Superior temporal gyrus (tissue), 1 donor: Measurements from ENCODE around the gene BOK.
"Not testable (repeated sequence)": the region's sequence is repeated elsewhere in the genome, so short reads cannot be mapped to it uniquely, and the experiment has no call there.

Experiments used
- DNase-seq: peaks from one replicate; pipeline ENCODE4 v3.0.0-alpha.2; 2016; ENCODE audit errors: extremely low spot score

Gene BOK

DNA sequence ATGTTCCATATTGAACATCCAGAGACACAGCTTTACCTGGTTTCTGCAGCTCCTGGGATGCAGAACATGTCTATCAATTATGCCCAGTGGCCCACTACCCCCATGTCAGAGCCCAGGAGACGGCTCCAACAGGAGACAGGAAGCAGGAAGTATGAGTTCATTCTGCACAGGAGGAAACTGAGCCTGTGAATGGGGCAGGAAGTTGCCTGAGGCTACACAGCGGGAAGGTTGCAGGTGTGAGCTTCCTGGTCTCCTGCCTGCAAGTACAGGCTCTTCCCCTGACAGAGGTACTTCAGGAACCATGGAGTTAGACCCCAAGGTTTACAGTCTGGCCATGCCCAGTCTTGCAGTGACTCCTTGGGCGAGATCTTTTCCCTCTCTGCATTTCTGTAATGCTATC lies 2.8 kb upstream of the BOK start:
- no peak for DNase-seq

DNA sequence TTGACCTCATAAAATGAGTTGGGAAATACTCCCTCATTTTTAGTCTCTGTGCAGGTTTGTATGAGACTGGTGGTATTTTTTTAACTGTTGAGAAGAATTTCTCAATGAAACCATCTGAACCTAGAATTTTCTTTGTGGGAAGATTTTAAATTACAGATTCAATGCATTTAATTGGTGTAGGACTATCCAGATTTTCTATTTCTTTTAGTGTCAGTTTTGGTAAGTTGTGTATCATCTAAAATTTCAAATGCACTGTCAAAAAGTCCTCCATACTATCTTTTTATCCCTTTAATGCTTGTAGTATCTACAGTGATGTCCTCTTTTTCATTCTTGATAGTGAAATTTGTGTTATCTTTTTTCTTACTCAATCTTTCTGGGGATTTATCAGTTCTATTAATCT lies 1.8 kb upstream of the BOK start:
- DNase-seq, result no peak

DNA sequence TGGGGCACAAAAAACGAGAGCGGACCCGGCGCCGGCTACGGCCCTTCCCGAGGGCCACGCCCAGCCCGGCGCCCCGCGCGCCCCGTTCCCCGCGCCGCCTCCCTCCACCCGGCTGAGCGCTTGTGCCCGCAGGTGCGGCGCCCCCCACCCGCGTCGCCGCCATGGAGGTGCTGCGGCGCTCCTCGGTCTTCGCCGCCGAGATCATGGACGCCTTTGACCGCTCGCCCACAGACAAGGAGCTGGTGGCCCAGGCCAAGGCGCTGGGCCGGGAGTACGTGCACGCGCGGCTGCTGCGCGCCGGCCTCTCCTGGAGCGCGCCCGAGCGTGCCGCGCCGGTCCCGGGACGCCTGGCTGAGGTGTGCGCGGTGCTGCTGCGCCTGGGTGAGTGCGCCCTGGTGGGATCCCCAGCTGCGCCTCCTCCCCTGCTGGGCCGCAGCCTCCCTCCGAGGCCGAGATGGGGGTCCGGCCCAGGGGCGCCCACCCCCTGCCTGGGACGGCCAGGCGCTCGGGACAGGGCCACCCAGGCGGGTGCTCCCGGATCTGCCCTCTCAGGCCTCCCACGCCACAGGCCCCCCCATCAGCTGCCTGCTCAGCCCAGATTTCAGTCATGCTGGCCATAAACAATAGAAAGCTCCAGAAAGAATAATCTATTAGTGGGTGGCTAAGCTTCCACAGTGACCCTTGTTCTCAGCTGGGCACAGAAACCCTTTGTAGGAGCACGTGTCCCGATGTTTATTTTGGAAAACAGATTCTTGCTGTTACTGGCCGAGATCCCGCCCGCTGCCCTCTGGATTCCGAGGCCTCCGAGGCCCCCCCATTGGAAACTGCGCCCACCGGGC lies 997 bp downstream of the BOK start:
- DNase-seq, result peak; percentile 96

- no peak for DNase-seq
Observed at GRCh38 chr2:241560162-241560882, 1.8 kb downstream of the BOK start.

GRCh38 chr2:241560883-241561474 lies 2.4 kb downstream of the BOK start:
- DNase-seq, result peak; percentile 52

- peak; percentile 82 for DNase-seq
Observed at GRCh38 chr2:241561832-241562231, 3.3 kb downstream of the BOK start.

DNA sequence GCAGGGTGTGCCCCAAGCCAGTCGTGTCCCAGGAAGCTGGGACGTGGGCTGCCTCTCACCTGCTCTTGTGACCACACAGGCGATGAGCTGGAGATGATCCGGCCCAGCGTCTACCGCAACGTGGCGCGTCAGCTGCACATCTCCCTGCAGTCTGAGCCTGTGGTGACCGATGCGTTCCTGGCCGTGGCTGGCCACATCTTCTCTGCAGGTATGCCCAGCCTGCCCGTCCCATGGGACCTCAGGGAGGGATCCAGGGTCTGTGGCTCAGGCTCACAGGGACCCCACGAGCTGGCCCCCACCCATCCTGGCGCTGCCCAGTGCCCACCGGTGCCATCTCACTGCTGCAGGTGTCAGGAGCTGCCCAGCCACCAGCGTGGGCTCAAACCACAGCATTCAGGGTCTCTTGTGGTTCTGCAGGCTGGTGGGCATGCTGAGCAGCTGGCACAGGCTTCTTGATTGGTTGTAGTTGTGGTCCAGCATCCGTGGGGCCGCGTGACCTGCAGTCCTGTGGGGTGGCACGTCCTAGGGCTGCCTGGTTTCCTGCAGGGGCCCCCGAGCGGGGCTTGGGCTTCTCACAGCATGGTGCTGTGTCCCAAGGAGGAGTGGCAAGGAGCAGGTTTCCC lies 3.8 kb downstream of the BOK start:
- DNase-seq, result no peak

DNA sequence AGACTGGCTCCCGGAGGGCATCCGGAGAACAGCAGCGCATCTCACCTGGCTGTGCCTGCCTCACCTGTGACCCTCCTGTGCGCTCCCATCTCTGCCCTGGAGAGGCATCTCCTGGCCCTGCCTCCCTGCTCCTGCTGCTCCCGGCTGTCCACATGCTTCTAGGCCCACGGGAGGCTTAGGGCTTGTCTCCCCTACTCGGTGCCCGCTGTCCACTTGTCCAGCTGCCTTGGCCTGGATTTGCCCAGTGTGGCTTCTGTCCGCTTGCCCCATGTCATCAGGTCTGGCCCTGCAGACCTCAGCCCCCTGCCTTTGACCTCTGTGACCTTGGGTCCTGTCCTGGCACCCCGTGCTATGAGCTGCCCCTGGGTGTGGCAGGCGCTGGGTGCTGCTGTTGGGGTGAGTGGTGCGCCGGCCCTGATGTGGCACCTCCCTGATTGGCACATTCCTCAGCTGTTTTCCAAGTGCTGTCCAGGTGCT lies 4.5 kb downstream of the BOK start:
- no peak for DNase-seq

- no peak for DNase-seq
Observed at GRCh38 chr2:241563571-241563980, 5.0 kb downstream of the BOK start.

DNA sequence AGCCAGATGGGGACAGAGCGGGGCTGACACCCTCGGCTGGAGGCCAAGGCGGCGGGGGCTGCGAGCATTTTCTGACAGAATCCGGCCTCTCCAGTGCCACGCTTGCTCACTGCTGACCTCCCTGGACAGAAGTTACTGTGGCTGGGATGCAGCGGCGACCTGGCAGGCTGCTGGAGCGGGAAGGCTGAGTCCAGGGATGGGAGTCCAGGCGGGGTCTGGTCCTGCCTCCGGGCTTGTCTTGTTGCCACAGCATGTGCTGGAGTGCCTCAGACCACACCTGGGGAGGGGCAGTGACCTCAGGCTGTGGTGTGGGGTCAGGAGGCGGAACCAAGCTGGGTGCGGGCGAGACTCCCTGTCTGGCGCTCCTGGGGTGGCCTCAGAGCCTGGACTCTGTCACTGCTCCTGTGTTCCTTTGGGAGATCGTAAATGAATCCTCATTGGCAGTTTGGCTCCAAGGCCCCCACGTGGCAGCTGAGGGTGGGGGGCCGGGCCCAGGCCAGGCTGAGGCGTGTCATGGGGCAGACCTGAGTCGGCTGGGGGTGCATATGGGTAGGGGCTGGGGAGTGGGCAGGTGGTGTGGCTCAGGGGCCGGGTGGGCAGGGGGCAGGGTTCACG lies 5.5 kb downstream of the BOK start:
- no peak for DNase-seq

GRCh38 chr2:241564596-241565410 lies 6.3 kb downstream of the BOK start:
- no peak for DNase-seq

- DNase-seq, result no peak
Observed at GRCh38 chr2:241565411-241565810, 6.9 kb downstream of the BOK start.

DNA sequence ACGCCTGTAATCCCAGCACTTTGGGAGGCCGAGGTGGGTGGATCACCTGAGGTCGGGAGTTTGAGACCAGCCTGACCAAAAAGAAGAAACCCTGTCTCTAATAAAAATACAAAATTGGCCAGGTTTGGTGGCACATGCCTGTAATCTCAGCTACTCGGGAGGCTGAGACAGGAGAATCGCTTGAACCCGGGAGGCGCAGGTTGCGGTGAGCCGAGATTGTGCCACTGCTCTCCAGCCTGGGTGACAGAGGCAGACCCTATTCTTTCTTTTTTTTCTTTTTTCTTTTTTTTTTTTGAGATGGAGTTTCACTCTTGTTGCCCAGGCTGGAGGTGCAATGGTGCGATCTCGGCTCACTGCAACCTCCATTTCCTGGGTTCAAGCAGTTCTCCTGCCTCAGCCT lies 7.5 kb downstream of the BOK start:
- DNase-seq, result not testable (repeated sequence)

- no peak for DNase-seq
Observed at GRCh38 chr2:241566468-241566867, 7.9 kb downstream of the BOK start.

- DNase-seq, result not testable (repeated sequence)
Observed at GRCh38 chr2:241567266-241567665, 8.7 kb downstream of the BOK start.

DNA sequence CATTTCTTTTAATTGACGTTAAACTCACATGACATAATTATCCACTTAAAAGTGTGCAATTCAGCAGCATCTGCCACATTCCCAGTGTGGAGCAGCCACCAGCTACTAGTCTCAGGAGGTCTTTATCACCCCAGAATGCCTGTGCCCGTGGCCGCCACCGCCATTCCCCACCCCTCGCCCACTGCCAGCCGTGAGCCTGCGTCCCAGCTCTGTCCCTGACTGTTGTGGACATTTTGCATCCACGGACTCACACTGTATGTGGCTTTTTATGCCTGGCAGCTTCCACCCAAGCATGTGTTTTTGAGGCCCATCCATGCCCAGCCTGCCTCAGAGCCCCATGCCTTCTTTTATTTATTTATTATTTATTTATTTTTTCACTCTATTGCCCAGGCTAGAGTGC lies 9.2 kb downstream of the BOK start:
- no peak for DNase-seq

- no peak for DNase-seq
Observed at GRCh38 chr2:241568726-241569125, 10.2 kb downstream of the BOK start.

- no peak for DNase-seq
Observed at GRCh38 chr2:241569831-241570281, 11.3 kb downstream of the BOK start.

GRCh38 chr2:241570961-241571581 lies 12.5 kb downstream of the BOK start:
- DNase-seq, result no peak
